Measurements from ENCODE around the gene GLI3. TPM values are rescaled to one million over a fixed set of nuclear protein-coding genes. Genes with fewer than 3 reads are reported as not detected.

The GLI3 gene
- total RNA-seq, 1 experiment from 2014 or later: not detected

- peaks cover 87% of the 10 kb centered on the region for H3K27me3 ChIP-seq (ENCODE audit: insufficient read depth, low read depth)
- H3K4me2 ChIP-seq: no peak overlapping the region
- H4K20me1 ChIP-seq (ENCODE audit: insufficient read depth): no peaks in the 10 kb centered on the region
- DNase-seq: no peak
- H3K79me2 ChIP-seq (ENCODE audit: low read depth): no peaks in the 10 kb centered on the region
- no TSS peak for BruUV-seq (replicated peaks)
- intact Hi-C loops (cut with micrococcal nuclease; ENCODE audit: unreplicated experiment): no loop called here
- POLR2A ChIA-PET (ENCODE audit: unreplicated experiment): interaction anchor here (0.5 to 0.7 kb wide), 2 partner anchors 44 to 332 kb away, joined by 7 to 13 read pairs; partner anchors contain the start of gene INHBA
- H3F3A ChIP-seq (ENCODE audit: insufficient read depth, low read depth): no peaks in the 10 kb centered on the region
- no peaks in the 10 kb centered on the region for H3K9me3 ChIP-seq (ENCODE audit: insufficient read depth, low read depth)
- no peaks in the 10 kb centered on the region for H3K9me2 ChIP-seq (ENCODE audit: insufficient read depth)
- H3K36me3 ChIP-seq (ENCODE audit: low read depth): no peaks in the 10 kb centered on the region
- H3K27ac ChIP-seq: no peak overlapping the region
- no peak overlapping the region for H2AFZ ChIP-seq
- CTCF ChIA-PET: interaction anchor here (0.8 kb wide), 1 partner anchor 17 kb away, joined by 3 read pairs; no protein-coding TSS in a partner anchor
- H3K4me1 ChIP-seq (replicated peaks; ENCODE audit: insufficient read depth): no peaks in the 10 kb centered on the region
- TF ChIP-seq EZH2 (IDR thresholded peaks at IDR 0.05; ENCODE audit: low read depth): no peak
- no peak for TF ChIP-seq CTCF (conservative IDR thresholded peaks at IDR 0.05)
- no peak overlapping the region for H3K4me3 ChIP-seq
Measured at GRCh38 chr7:42035210-42035609, 201.8 kb downstream of the GLI3 start.

GRCh38 chr7:42033480-42033879 lies 203.5 kb downstream of the GLI3 start:
- no peaks in the 10 kb centered on the region for H3K36me3 ChIP-seq (ENCODE audit: low read depth)

GRCh38 chr7:42029405-42029804 lies 207.6 kb downstream of the GLI3 start:
- ChIA-PET CTCF (no interaction called here), POLR2A (ENCODE audit: unreplicated experiment) (no interaction called here)
- no peaks in the 10 kb centered on the region for H3K79me2 ChIP-seq (ENCODE audit: low read depth)
- H3K9me3 ChIP-seq (ENCODE audit: insufficient read depth, low read depth): no peaks in the 10 kb centered on the region
- peaks cover 88% of the 10 kb centered on the region for H3K27me3 ChIP-seq (ENCODE audit: insufficient read depth, low read depth)
- TF ChIP-seq CTCF (conservative IDR thresholded peaks at IDR 0.05) (no peak), EZH2 (IDR thresholded peaks at IDR 0.05; ENCODE audit: low read depth) (no peak)
- no peak for DNase-seq
- no peaks in the 10 kb centered on the region for H3K36me3 ChIP-seq (ENCODE audit: low read depth)
- H3K27ac ChIP-seq: no peak overlapping the region
- no peaks in the 10 kb centered on the region for H3K4me1 ChIP-seq (replicated peaks; ENCODE audit: insufficient read depth)
- H3K4me2 ChIP-seq: no peak overlapping the region
- H4K20me1 ChIP-seq (ENCODE audit: insufficient read depth): no peaks in the 10 kb centered on the region
- intact Hi-C loops (cut with micrococcal nuclease; ENCODE audit: unreplicated experiment): no loop called here
- H3F3A ChIP-seq (ENCODE audit: insufficient read depth, low read depth): no peaks in the 10 kb centered on the region
- no peak overlapping the region for H2AFZ ChIP-seq
- no peak overlapping the region for H3K4me3 ChIP-seq
- H3K9me2 ChIP-seq (ENCODE audit: insufficient read depth): no peaks in the 10 kb centered on the region
- no TSS peak for BruUV-seq (replicated peaks)

More at GRCh38 chr7:42033480-42033879, 203.5 kb downstream of the GLI3 start:
- H3F3A ChIP-seq (ENCODE audit: insufficient read depth, low read depth): no peaks in the 10 kb centered on the region
- no peak overlapping the region for H3K27ac ChIP-seq
- no peaks in the 10 kb centered on the region for H4K20me1 ChIP-seq (ENCODE audit: insufficient read depth)
- intact Hi-C loops (cut with micrococcal nuclease; ENCODE audit: unreplicated experiment): no loop called here
- no peak overlapping the region for H3K4me2 ChIP-seq
- BruUV-seq (replicated peaks): no TSS peak
- no peak overlapping the region for H3K4me3 ChIP-seq
- H3K4me1 ChIP-seq (replicated peaks; ENCODE audit: insufficient read depth): no peaks in the 10 kb centered on the region
- no peaks in the 10 kb centered on the region for H3K9me2 ChIP-seq (ENCODE audit: insufficient read depth)
- no peaks in the 10 kb centered on the region for H3K9me3 ChIP-seq (ENCODE audit: insufficient read depth, low read depth)
- peaks cover 87% of the 10 kb centered on the region for H3K27me3 ChIP-seq (ENCODE audit: insufficient read depth, low read depth)
- H3K79me2 ChIP-seq (ENCODE audit: low read depth): no peaks in the 10 kb centered on the region
- DNase-seq: no peak
- no peak overlapping the region for H2AFZ ChIP-seq
- ChIA-PET CTCF (no interaction called here), POLR2A (ENCODE audit: unreplicated experiment) (no interaction called here)
- TF ChIP-seq CTCF (conservative IDR thresholded peaks at IDR 0.05) (no peak), EZH2 (IDR thresholded peaks at IDR 0.05; ENCODE audit: low read depth) (no peak)
